Common myeloid progenitor, CD34-positive (primary cell): ENCODE data around the gene MYO1B.

Source experiments
- CTCF ChIA-PET: fragments of 350-600 bp; sonication (Branson Sonifier 250); formaldehyde crosslinking; loops from one replicate; lab custom pipeline; 2021; ENCODE audit warnings: antibody characterized with exemption; lab: Charles Lee
- POLR2A ChIA-PET: fragments of 350-600 bp; sonication (Branson Sonifier 250); formaldehyde crosslinking; loops from one replicate; lab custom pipeline; 2021; ENCODE audit warnings: antibody characterized with exemption; lab: Charles Lee
- DNase-seq, 3 donors: peaks; one replicate each; pipeline versions ENCODE4 v3.0.0 to v3.0.0-alpha.2; 2013
- H3K27ac ChIP-seq, 2 experiments: 1 replicate in 1 of 2; 2 replicates in 1 of 2; pipeline ENCODE4 v1.7.0; 2013; ENCODE audit warnings: inconsistent platforms in 2 of 2, low read length in 2 of 2, mild to moderate bottlenecking in 2 of 2, low read depth in 1 of 2, moderate library complexity in 1 of 2; ENCODE audit not compliant: severe bottlenecking in 2 of 2, insufficient read depth in 1 of 2, poor library complexity in 1 of 2
- H3K27me3 ChIP-seq, 5 experiments: replicated peaks in 2 of 5; 1 replicate in 3 of 5; 2 replicates in 2 of 5; pipeline versions ENCODE4 v1.6.1 to v1.7.0; 2013; ENCODE audit warnings: low read length in 4 of 5, mild to moderate bottlenecking in 2 of 5, moderate library complexity in 2 of 5, inconsistent platforms in 1 of 5; ENCODE audit not compliant: insufficient read depth in 5 of 5, control insufficient read depth in 4 of 5
- H3K36me3 ChIP-seq, 4 experiments: 1 replicate in 2 of 4; 2 replicates in 2 of 4; pipeline versions ENCODE4 v1.6.1 to v1.7.0; 2013; ENCODE audit warnings: low read length in 3 of 4, control low read depth in 1 of 4, mild to moderate bottlenecking in 1 of 4; ENCODE audit not compliant: control insufficient read depth in 4 of 4, insufficient read depth in 4 of 4
- H3K4me1 ChIP-seq, 4 experiments: 1 replicate in 3 of 4; 2 replicates in 1 of 4; pipeline versions ENCODE4 v1.6.1 to v1.7.1; 2013; ENCODE audit warnings: low read length in 3 of 4, mild to moderate bottlenecking in 3 of 4, control low read depth in 1 of 4, inconsistent platforms in 1 of 4, moderate library complexity in 1 of 4; ENCODE audit not compliant: control insufficient read depth in 4 of 4, insufficient read depth in 4 of 4; ENCODE audit errors: control extremely low read depth in 1 of 4
- H3K4me3 ChIP-seq, 7 experiments: 1 replicate in 4 of 7; 2 replicates in 3 of 7; pipeline versions ENCODE4 v1.5.1 to v1.7.0; 2013; ENCODE audit warnings: mild to moderate bottlenecking in 7 of 7, low read length in 6 of 7, moderate library complexity in 6 of 7, inconsistent platforms in 2 of 7, low read depth in 2 of 7, control low read depth in 1 of 7; ENCODE audit not compliant: insufficient read depth in 4 of 7, control insufficient read depth in 1 of 7; ENCODE audit errors: extremely low read depth in 1 of 7
- H3K9me3 ChIP-seq, 5 experiments: 1 replicate in 4 of 5; 2 replicates in 1 of 5; pipeline versions ENCODE4 v1.6.1 to v1.7.1; 2013; ENCODE audit warnings: low read length in 4 of 5, mild to moderate bottlenecking in 2 of 5, inconsistent platforms in 1 of 5, low read depth in 1 of 5, moderate library complexity in 1 of 5; ENCODE audit not compliant: control insufficient read depth in 4 of 5, insufficient read depth in 2 of 5; ENCODE audit errors: control extremely low read depth in 1 of 5
- WGBS: methylation state at CpG from one replicate; pipeline ENCODE4 v1.1.5; 2013; ENCODE audit not compliant: insufficient coverage; 5-methylcytosine and 5-hydroxymethylcytosine counted together

Gene MYO1B

DNA sequence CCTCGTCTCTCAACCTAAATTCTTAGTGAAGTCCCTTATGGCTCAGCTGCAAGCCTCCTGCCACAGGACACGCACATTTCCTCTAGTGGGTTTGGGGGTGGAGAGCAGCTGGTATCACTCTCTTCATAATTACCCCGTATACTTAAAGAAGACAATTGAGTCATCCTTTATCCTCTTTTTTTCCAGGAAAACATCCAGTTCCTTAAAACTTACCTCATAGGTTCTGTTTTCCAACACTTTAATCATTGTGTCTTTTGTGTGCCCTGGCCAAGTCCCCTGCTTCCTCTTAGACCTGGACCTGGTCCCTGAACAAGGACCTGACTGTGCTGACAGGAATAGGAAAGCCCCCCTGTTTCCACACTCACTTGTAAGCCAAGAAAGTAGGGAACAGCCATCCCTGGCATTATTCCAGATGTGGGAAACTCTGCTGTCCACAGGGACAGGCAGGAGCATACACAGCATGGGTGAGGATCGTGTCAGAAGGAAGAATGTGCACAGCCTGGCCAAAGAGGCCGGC, 42.3 kb upstream of the MYO1B start:
- H3K27ac ChIP-seq, result no peak overlapping the region
- WGBS, result 79% methylated on average over 5 of the region's 5 CpGs
- CTCF ChIA-PET, result interaction anchor here (0.6 kb wide), 1 partner anchor 10 kb away, joined by 5 read pairs; no protein-coding TSS in a partner anchor

DNA sequence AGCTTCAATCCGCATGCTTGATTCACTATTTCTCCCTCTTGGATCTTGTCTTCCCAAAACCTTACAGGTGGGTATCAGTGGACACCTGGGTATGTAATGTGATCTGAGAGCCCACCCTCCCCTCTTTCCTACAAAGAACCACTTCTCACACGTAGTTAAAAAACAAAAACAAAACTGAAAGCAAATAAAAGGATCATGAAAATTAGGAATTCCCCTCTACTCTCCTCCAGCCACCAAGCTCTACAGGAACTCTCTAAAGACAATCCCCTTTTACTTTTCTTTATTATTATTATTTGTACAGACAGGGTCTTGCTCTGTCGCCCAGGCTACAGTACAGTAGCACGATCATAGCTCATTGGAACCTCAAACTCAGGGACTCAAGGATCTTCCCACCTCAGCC, 40.8 kb upstream of the MYO1B start:
- peak in 2 of 3 donors; percentile 63 to 69 for DNase-seq
- H3K27me3 ChIP-seq, result no peaks in the 10 kb centered on the region
- no peaks in the 10 kb centered on the region for H3K36me3 ChIP-seq
- no peak overlapping the region for H3K27ac ChIP-seq
- ChIA-PET POLR2A (no interaction called here), CTCF (interaction anchor here (0.7 to 2.0 kb wide), 2 partner anchors 9 to 49 kb away, joined by 3 to 5 read pairs; no protein-coding TSS in a partner anchor)
- WGBS, result no CpG with 5 or more reads among the region's 4 CpGs
- peaks cover 0 to 2% (median 0%) of the 10 kb centered on the region in 5 experiments for H3K9me3 ChIP-seq
- H3K4me1 ChIP-seq, result peaks cover 0 to 7% (median 3%) of the 10 kb centered on the region in 4 experiments
- H3K4me3 ChIP-seq, result peak overlapping the region in 2 of 7 experiments; percentile 8 to 26

More for the DNA sequence above, 42.3 kb upstream of the MYO1B start:
- Histone ChIP-seq H3K4me3 (no peak overlapping the region), H3K36me3 (no peaks in the 10 kb centered on the region), H3K4me1 (peaks cover 0 to 7% (median 3%) of the 10 kb centered on the region in 4 experiments), H3K9me3 (peaks cover 0 to 2% (median 0%) of the 10 kb centered on the region in 5 experiments), H3K27me3 (no peaks in the 10 kb centered on the region)
- POLR2A ChIA-PET, result no interaction called here
- peak in 2 of 3 donors; percentile 24 to 35 for DNase-seq

GRCh38 chr2:191206613-191207471, 38.4 kb upstream of the MYO1B start:
- WGBS, result 89% methylated on average over 10 of the region's 13 CpGs
- Histone ChIP-seq H3K4me3 (no peak overlapping the region), H3K4me1 (peaks cover 0 to 7% (median 3%) of the 10 kb centered on the region in 4 experiments), H3K36me3 (no peaks in the 10 kb centered on the region), H3K27ac (no peak overlapping the region), H3K27me3 (no peaks in the 10 kb centered on the region), H3K9me3 (peaks cover 0 to 3% (median 2%) of the 10 kb centered on the region in 5 experiments)
- DNase-seq, result no peak
- CTCF ChIA-PET, result interaction anchor here (0.8 to 2.0 kb wide), 3 partner anchors 11 to 42 kb away, joined by 3 to 10 read pairs (median 3); partner anchors contain the start of gene MYO1B
- POLR2A ChIA-PET, result no interaction called here

- WGBS, result no CpG with 5 or more reads among the region's 1 CpG
- Histone ChIP-seq H3K27ac (no peak overlapping the region), H3K27me3 (no peaks in the 10 kb centered on the region), H3K36me3 (no peaks in the 10 kb centered on the region), H3K9me3 (peaks cover 0 to 9% (median 2%) of the 10 kb centered on the region in 5 experiments), H3K4me1 (no peaks in the 10 kb centered on the region), H3K4me3 (no peak overlapping the region)
- CTCF ChIA-PET, result interaction anchor here (1.8 kb wide), 1 partner anchor 8 kb away, joined by 10 read pairs; no protein-coding TSS in a partner anchor
- POLR2A ChIA-PET, result no interaction called here
- DNase-seq, result no peak
Measured at GRCh38 chr2:191209340-191209739, 35.9 kb upstream of the MYO1B start.

DNA sequence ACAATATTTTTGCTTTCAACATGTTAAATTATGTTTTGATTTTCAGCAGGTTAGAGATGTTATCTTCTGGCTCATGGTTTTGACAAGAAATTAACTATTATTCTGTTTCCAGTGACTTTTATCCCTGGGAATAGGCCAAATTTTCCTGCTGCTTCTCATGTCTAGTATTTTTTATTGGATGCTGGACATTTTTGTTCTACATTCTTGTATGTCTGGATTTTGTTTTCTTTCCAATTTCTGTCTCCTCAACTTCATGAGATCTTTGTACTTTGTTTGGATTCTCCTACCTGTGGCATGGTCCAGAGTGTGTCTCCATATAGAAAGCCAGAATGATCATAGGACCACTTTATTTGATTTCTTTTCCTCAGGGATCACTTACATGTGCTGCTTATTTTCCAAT, 33.1 kb upstream of the MYO1B start:
- no peak for DNase-seq
- no peak overlapping the region for H3K4me3 ChIP-seq
- H3K27me3 ChIP-seq, result no peaks in the 10 kb centered on the region
- H3K4me1 ChIP-seq, result no peaks in the 10 kb centered on the region
- H3K27ac ChIP-seq, result no peak overlapping the region
- H3K9me3 ChIP-seq, result peaks cover 0 to 9% (median 2%) of the 10 kb centered on the region in 5 experiments
- POLR2A ChIA-PET, result no interaction called here
- CTCF ChIA-PET, result no interaction called here
- H3K36me3 ChIP-seq, result no peaks in the 10 kb centered on the region

DNA sequence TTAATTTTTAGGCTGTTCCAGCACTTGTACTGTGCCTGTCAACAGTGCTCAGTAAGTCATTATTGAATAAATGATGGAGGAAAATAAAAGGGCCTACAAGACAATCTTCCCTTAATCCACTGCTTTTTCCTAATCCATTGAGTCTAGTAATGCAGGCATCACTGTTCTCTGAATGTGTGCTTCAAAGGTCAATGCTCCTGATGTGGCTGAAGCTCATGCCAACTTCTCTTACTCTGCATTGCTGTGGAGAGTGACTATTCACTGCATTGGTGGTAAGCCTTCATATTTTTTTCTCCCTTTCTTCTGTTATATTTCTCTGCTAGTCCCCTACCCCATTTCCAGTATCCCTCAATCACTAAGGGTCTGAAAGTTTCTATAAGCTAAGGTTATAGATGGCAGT, 31.9 kb upstream of the MYO1B start:
- Histone ChIP-seq H3K27ac (no peak overlapping the region), H3K4me3 (no peak overlapping the region), H3K9me3 (peaks cover 0 to 9% (median 2%) of the 10 kb centered on the region in 5 experiments), H3K4me1 (peaks cover 0 to 9% (median 7%) of the 10 kb centered on the region in 4 experiments), H3K36me3 (no peaks in the 10 kb centered on the region), H3K27me3 (no peaks in the 10 kb centered on the region)
- CTCF ChIA-PET, result interaction anchor here (0.7 to 0.9 kb wide), 3 partner anchors 9 to 289 kb away, joined by 3 read pairs; no protein-coding TSS in a partner anchor
- DNase-seq, result no peak
- POLR2A ChIA-PET, result no interaction called here

- no peaks in the 10 kb centered on the region for H3K36me3 ChIP-seq
- H3K4me3 ChIP-seq, result no peak overlapping the region
- peaks cover 0 to 9% (median 7%) of the 10 kb centered on the region in 4 experiments for H3K4me1 ChIP-seq
- peaks cover 0 to 9% (median 2%) of the 10 kb centered on the region in 5 experiments for H3K9me3 ChIP-seq
- ChIA-PET POLR2A (no interaction called here), CTCF (interaction anchor here (6.2 kb wide), 1 partner anchor 285 kb away, joined by 40 read pairs; no protein-coding TSS in a partner anchor)
- H3K27ac ChIP-seq, result no peak overlapping the region
- no peaks in the 10 kb centered on the region for H3K27me3 ChIP-seq
- WGBS, result no CpG with 5 or more reads among the region's 1 CpG
- DNase-seq, result no peak
Measured at GRCh38 chr2:191215230-191215629, 30.0 kb upstream of the MYO1B start.
